IMR-90 (cell line): ENCODE measurements around the gene AIDA. TPM values are rescaled to one million over a fixed set of nuclear protein-coding genes. Genes with fewer than 3 reads are reported as not detected.

Experiments
- ATAC-seq: fragments of 200-7000 bp; cut with Tn5 transposase; 2 replicates; pipeline ENCODE4 v1.9.1; 2020; ENCODE audit warnings: low read depth, mild to moderate bottlenecking, moderate library complexity
- BruUV-seq: library from RNA; stranded (reverse); fragments of 400-500 nt; replicated peaks from 2 replicates; lab custom pipeline; 2021; lab: Mats Ljungman, UMichigan
- CTCF ChIA-PET: fragments of 300-600 bp; formaldehyde crosslinking; extraction: SDS; loops from one replicate; lab custom pipeline; 2021; ENCODE audit warnings: antibody characterized with exemption; lab: Yijun Ruan, JAX
- POLR2A ChIA-PET: fragments of 300-600 bp; sonication (Branson Sonifier 250); formaldehyde crosslinking; loops from one replicate; lab custom pipeline; 2022; ENCODE audit warnings: antibody characterized with exemption; ENCODE audit not compliant: unreplicated experiment; lab: Charles Lee
- DNase-seq: peaks from one replicate; pipeline ENCODE4 v3.0.0; 2013
- H2AFZ ChIP-seq: replicated peaks from 2 replicates; pipeline ENCODE3; 2013; ENCODE audit warnings: low read length, mild to moderate bottlenecking; ENCODE audit not compliant: poor library complexity
- H2AK5ac ChIP-seq: 2 replicates; pipeline ENCODE4 v1.6.1; 2013; ENCODE audit warnings: low read depth, low read length, inconsistent platforms
- H2AK9ac ChIP-seq: replicated peaks from 2 replicates; pipeline ENCODE3; 2013; ENCODE audit warnings: mild to moderate bottlenecking, low read depth, low read length, moderate library complexity; ENCODE audit not compliant: poor library complexity
- H2BK120ac ChIP-seq: 2 replicates; pipeline ENCODE4 v1.6.1; 2013; ENCODE audit warnings: low read depth, low read length, inconsistent platforms
- H2BK15ac ChIP-seq: 3 replicates; pipeline ENCODE4 v1.6.1; 2013; ENCODE audit warnings: low read depth, low read length, inconsistent platforms
- H2BK20ac ChIP-seq: 2 replicates; pipeline ENCODE4 v1.6.1; 2013; ENCODE audit warnings: low read depth, mild to moderate bottlenecking, inconsistent platforms, low read length, moderate library complexity
- H2BK5ac ChIP-seq: 2 replicates; pipeline ENCODE4 v1.6.1; 2013; ENCODE audit warnings: mild to moderate bottlenecking, low read depth, low read length, inconsistent platforms; ENCODE audit not compliant: poor library complexity, severe bottlenecking
- H3K14ac ChIP-seq: replicated peaks from 2 replicates; pipeline ENCODE4 v1.6.1; 2013; ENCODE audit warnings: low read depth, low read length, inconsistent platforms
- H3K18ac ChIP-seq: 2 replicates; pipeline ENCODE4 v1.6.1; 2013; ENCODE audit warnings: low read depth, low read length, control low read depth
- H3K23ac ChIP-seq: 2 replicates; pipeline ENCODE4 v1.6.1; 2013; ENCODE audit warnings: low read depth, low read length, inconsistent platforms
- H3K27ac ChIP-seq: 2 replicates; pipeline ENCODE4 v1.5.1; 2013; ENCODE audit warnings: mild to moderate bottlenecking, control low read depth, low read length; ENCODE audit not compliant: insufficient read depth
- H3K27me3 ChIP-seq: 2 replicates; pipeline ENCODE4 v1.6.1; 2013; ENCODE audit warnings: low read length; ENCODE audit not compliant: control insufficient read depth, insufficient read depth
- H3K36me3 ChIP-seq: 2 replicates; pipeline ENCODE4 v1.6.1; 2013; ENCODE audit warnings: low read length, mixed read lengths; ENCODE audit not compliant: control insufficient read depth, insufficient read depth
- H3K4ac ChIP-seq: 2 replicates; pipeline ENCODE4 v1.6.1; 2013; ENCODE audit warnings: low read depth, low read length, inconsistent platforms
- H3K4me1 ChIP-seq: 2 replicates; pipeline ENCODE4 v1.6.1; 2013; ENCODE audit warnings: low read length, mixed read lengths; ENCODE audit not compliant: control insufficient read depth, insufficient read depth
- H3K4me2 ChIP-seq: 2 replicates; pipeline ENCODE4 v1.6.1; 2013; ENCODE audit warnings: low read depth, mild to moderate bottlenecking, control low read depth, low read length, moderate library complexity
- H3K4me3 ChIP-seq: 2 replicates; pipeline ENCODE4 v1.5.1; 2013; ENCODE audit warnings: low read depth, mild to moderate bottlenecking, control low read depth, low read length, moderate library complexity; ENCODE audit not compliant: insufficient read depth
- H3K56ac ChIP-seq: 2 replicates; pipeline ENCODE4 v1.6.1; 2013; ENCODE audit warnings: low read length, inconsistent platforms; ENCODE audit not compliant: insufficient read depth; ENCODE audit errors: extremely low read depth
- H3K79me1 ChIP-seq, 2 experiments: 2 replicates each; pipeline ENCODE4 v1.6.1; 2013; ENCODE audit warnings: low read length in 2 of 2, inconsistent platforms in 1 of 2, low read depth in 1 of 2
- H3K9ac ChIP-seq: 2 replicates; pipeline ENCODE4 v1.6.1; 2013; ENCODE audit warnings: low read depth, low read length, control low read depth
- H3K9me1 ChIP-seq: 2 replicates; pipeline ENCODE4 v1.6.1; 2013; ENCODE audit warnings: low read length, inconsistent platforms; ENCODE audit not compliant: insufficient read depth
- H3K9me3 ChIP-seq: 2 replicates; pipeline ENCODE4 v1.6.1; 2013; ENCODE audit warnings: low read length; ENCODE audit not compliant: control insufficient read depth, insufficient read depth
- H4K20me1 ChIP-seq: 2 replicates; pipeline ENCODE4 v1.6.1; 2013; ENCODE audit warnings: low read length, inconsistent platforms; ENCODE audit not compliant: insufficient read depth
- H4K5ac ChIP-seq: 2 replicates; pipeline ENCODE4 v1.6.1; 2013; ENCODE audit warnings: mild to moderate bottlenecking, low read depth, low read length, control low read depth
- H4K8ac ChIP-seq, 2 experiments: 2 replicates each; pipeline ENCODE4 v1.6.1; 2013; ENCODE audit warnings: low read depth in 2 of 2, low read length in 2 of 2, control low read depth in 1 of 2, inconsistent platforms in 1 of 2
- H4K91ac ChIP-seq: 2 replicates; pipeline ENCODE4 v1.6.1; 2013; ENCODE audit warnings: low read depth, low read length, inconsistent platforms; ENCODE audit not compliant: insufficient read depth
- BHLHE40 ChIP-seq: fragments of 150-350 bp; IDR thresholded peaks from 2 replicates; pipeline ENCODE4 v1.6.1; 2016; ENCODE audit warnings: mild to moderate bottlenecking, low read depth, low read length
- CEBPB ChIP-seq: IDR thresholded peaks from 2 replicates; pipeline ENCODE4 v1.6.1; 2012; ENCODE audit warnings: low read depth, low read length, improper control_type of control experiment
- CHD1 ChIP-seq: IDR thresholded peaks from 2 replicates; pipeline ENCODE4 v1.6.1; 2012; ENCODE audit warnings: low read depth, low read length, improper control_type of control experiment
- FOS ChIP-seq: fragments of 150-350 bp; IDR thresholded peaks from 2 replicates; pipeline ENCODE4 v1.6.1; 2016; ENCODE audit warnings: low read depth, low read length
- MAFK ChIP-seq: IDR thresholded peaks from 2 replicates; pipeline ENCODE4 v1.6.1; 2012; ENCODE audit warnings: low read depth, low read length, improper control_type of control experiment
- MAZ ChIP-seq: IDR thresholded peaks from 2 replicates; pipeline ENCODE4 v1.6.1; 2012; ENCODE audit warnings: low read depth, mild to moderate bottlenecking, low read length, improper control_type of control experiment, moderate library complexity, borderline replicate concordance
- MXI1 ChIP-seq: IDR thresholded peaks from 2 replicates; pipeline ENCODE4 v1.6.1; 2012; ENCODE audit warnings: low read depth, mild to moderate bottlenecking, low read length, moderate library complexity, borderline replicate concordance
- POLR2A ChIP-seq: IDR thresholded peaks from 2 replicates; pipeline ENCODE4 v1.6.1; 2012; ENCODE audit warnings: mild to moderate bottlenecking, low read depth, low read length
- RAD21 ChIP-seq: IDR thresholded peaks from 2 replicates; pipeline ENCODE4 v1.6.1; 2012; ENCODE audit warnings: low read length, improper control_type of control experiment
- RCOR1 ChIP-seq: IDR thresholded peaks from 2 replicates; pipeline ENCODE4 v1.6.1; 2012; ENCODE audit warnings: mild to moderate bottlenecking, low read length, improper control_type of control experiment; ENCODE audit not compliant: insufficient replicate concordance
- RFX5 ChIP-seq: IDR thresholded peaks from 2 replicates; pipeline ENCODE4 v1.8.0; 2012; ENCODE audit warnings: low read depth, mild to moderate bottlenecking, low read length, moderate library complexity
- SMC3 ChIP-seq: fragments of 150-350 bp; IDR thresholded peaks from 2 replicates; pipeline ENCODE4 v1.6.1; 2016; ENCODE audit warnings: low read depth, mild to moderate bottlenecking, antibody characterized with exemption, low read length, moderate library complexity
- WGBS, 2 experiments: methylation state at CpG; one replicate each; pipeline versions ENCODE4 v1.1.5 to v1.1.7; 2013; ENCODE audit warnings: missing lambda C conversion rate in 2 of 2; ENCODE audit not compliant: insufficient read length in 1 of 2; ENCODE audit errors: extremely low coverage in 2 of 2; 5-methylcytosine and 5-hydroxymethylcytosine counted together
- dilution Hi-C: fragments of 300-500 bp; cut with HindIII; formaldehyde crosslinking; loops from one replicate; pipeline ENCODE4 v1.14.3; 2018; ENCODE audit warnings: low sequenced_read_pairs; ENCODE audit not compliant: unreplicated experiment
- in situ Hi-C: fragments of 300-500 bp; cut with MboI; formaldehyde crosslinking; loops from 3 replicates; pipeline ENCODE4 v1.14.3; 2019; ENCODE audit warnings: low sequenced_read_pairs, inconsistent platforms, mixed read lengths
- intact Hi-C: fragments of 100-400 bp; cut with micrococcal nuclease; formaldehyde crosslinking; loops from 2 replicates; pipeline ENCODE4 v1.10.0; 2022
- polyA plus RNA-seq, 3 experiments: library from polyadenylated mRNA; depleted of rRNA; stranded (reverse); fragments of >200 nt; gene quantifications; 2 replicates each; pipeline ENCODE4 v1.2.3, GENCODE V29; 2012; ENCODE audit warnings: low replicate concordance in 1 of 3
- total RNA-seq: library from RNA; depleted of rRNA; stranded (reverse); fragments of >200 nt; gene quantifications from 2 replicates; pipeline ENCODE4 v1.2.3, GENCODE V29; 2012
- TF ChIP-seq, protein P1 (sequence below): fragments of 150-350 bp; IDR thresholded peaks from 2 replicates; pipeline ENCODE4 v1.6.1; 2016; ENCODE audit warnings: low read depth, mild to moderate bottlenecking, low read length, moderate library complexity, borderline replicate concordance
- TF ChIP-seq, protein P2 (sequence below): conservative IDR thresholded peaks from 2 replicates; pipeline ENCODE4 v1.5.1; 2012; ENCODE audit warnings: mild to moderate bottlenecking, low read depth, low read length, improper control_type of control experiment

Gene AIDA
- total and polyA plus RNA-seq, 2 of the 4 experiments (the other 2 are of a cell fraction), result 47.9 to 48.6 TPM

DNA sequence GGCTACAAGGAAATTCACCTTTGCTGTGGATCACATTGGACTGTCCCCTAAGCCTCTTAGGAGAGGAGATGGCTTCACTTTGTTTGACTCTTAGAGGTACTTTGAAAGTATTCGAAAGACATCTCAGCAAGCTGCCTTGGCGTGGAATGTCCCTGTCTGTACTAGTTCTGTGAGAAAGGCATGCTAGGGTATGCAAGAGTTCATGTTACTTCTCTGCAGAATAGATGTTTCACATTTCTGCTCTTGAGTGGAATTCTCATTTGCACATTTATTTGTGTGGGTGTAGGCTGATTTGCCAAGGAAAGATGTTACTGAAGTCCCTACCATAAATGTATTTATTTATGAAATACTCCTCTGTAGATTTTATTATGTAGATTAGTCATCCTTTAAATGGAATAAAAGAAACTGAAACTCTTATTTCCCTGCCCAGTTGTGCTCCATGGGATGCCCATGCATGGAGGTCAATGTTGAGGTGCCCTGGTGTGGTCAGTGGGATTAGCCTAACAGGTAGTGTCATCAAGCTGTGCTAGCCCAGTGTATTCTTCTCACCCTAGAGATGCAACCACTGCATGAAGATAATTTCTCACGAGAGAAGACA, 80.6 kb downstream of the AIDA start:
- Histone ChIP-seq H2BK5ac (no peak overlapping the region), H2AK5ac (no peak overlapping the region), H3K56ac (no peak overlapping the region; the same call in 1 of the 2 replicates), H2AK9ac (no peak overlapping the region), H3K23ac (no peak overlapping the region), H3K9me3 (no peaks in the 10 kb centered on the region), H4K5ac (peak overlapping the region; percentile 39; the same call in 1 of the 2 replicates), H3K9me1 (peaks cover 4% of the 10 kb centered on the region), H2BK15ac (no peak overlapping the region), H3K27ac (peak overlapping the region; percentile 38; the same call in 1 of the 2 replicates), H3K4me2 (no peak overlapping the region; the same call in 1 of the 2 replicates), H3K14ac (no peak overlapping the region), H2AFZ (no peak overlapping the region), H3K4me1 (peaks cover 7% of the 10 kb centered on the region; the same call in 1 of the 2 replicates), H3K27me3 (no peaks in the 10 kb centered on the region), H4K8ac (no peak overlapping the region), H2BK120ac (no peak overlapping the region), H3K9ac (no peak overlapping the region), H3K4ac (no peak overlapping the region), H3K18ac (peak overlapping the region; percentile 9; the same call in 1 of the 2 replicates), H4K91ac (no peak overlapping the region), H3K36me3 (peaks cover 27% of the 10 kb centered on the region), H3K4me3 (no peak overlapping the region), H2BK20ac (no peak overlapping the region), H4K20me1 (no peaks in the 10 kb centered on the region), H3K79me1 (peaks cover 0 to 3% of the 10 kb centered on the region in 2 experiments; a peak in 1 of 4 replicates)
- TF ChIP-seq, protein P1, sequence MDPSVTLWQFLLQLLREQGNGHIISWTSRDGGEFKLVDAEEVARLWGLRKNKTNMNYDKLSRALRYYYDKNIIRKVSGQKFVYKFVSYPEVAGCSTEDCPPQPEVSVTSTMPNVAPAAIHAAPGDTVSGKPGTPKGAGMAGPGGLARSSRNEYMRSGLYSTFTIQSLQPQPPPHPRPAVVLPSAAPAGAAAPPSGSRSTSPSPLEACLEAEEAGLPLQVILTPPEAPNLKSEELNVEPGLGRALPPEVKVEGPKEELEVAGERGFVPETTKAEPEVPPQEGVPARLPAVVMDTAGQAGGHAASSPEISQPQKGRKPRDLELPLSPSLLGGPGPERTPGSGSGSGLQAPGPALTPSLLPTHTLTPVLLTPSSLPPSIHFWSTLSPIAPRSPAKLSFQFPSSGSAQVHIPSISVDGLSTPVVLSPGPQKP, result no peak
- TF ChIP-seq RFX5 (no peak), MAFK (no peak), SMC3 (no peak), MXI1 (no peak), FOS (no peak), RCOR1 (no peak), CHD1 (no peak), BHLHE40 (no peak), POLR2A (no peak), CEBPB (no peak), RAD21 (no peak), MAZ (no peak)
- TF ChIP-seq, protein P2, sequence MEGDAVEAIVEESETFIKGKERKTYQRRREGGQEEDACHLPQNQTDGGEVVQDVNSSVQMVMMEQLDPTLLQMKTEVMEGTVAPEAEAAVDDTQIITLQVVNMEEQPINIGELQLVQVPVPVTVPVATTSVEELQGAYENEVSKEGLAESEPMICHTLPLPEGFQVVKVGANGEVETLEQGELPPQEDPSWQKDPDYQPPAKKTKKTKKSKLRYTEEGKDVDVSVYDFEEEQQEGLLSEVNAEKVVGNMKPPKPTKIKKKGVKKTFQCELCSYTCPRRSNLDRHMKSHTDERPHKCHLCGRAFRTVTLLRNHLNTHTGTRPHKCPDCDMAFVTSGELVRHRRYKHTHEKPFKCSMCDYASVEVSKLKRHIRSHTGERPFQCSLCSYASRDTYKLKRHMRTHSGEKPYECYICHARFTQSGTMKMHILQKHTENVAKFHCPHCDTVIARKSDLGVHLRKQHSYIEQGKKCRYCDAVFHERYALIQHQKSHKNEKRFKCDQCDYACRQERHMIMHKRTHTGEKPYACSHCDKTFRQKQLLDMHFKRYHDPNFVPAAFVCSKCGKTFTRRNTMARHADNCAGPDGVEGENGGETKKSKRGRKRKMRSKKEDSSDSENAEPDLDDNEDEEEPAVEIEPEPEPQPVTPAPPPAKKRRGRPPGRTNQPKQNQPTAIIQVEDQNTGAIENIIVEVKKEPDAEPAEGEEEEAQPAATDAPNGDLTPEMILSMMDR, result no peak
- no CpG with 5 or more reads among the region's 3 CpGs for WGBS, 2 experiments
- in situ Hi-C loops, result loop anchor here (5.0 to 25.0 kb wide), 4 partner anchors 164 to 1169 kb away; partner anchors contain the start of gene DUSP10
- ATAC-seq (peak; percentile 68), DNase-seq (peak; percentile 71)
- POLR2A ChIA-PET, result no interaction called here
- CTCF ChIA-PET, result interaction anchor here (1.0 kb wide), 1 partner anchor 167 kb away, joined by 3 read pairs; no protein-coding TSS in a partner anchor
- intact Hi-C loops, result loop anchor here (1.0 to 5.0 kb wide), 2 partner anchors 12 to 744 kb away; no protein-coding TSS in a partner anchor
- BruUV-seq, result no TSS peak
- dilution Hi-C loops, result no loop called here
